Measurements from ENCODE around the gene TSKU.
A peak's percentile ranks its signal among the peaks of the same experiment; 100 is the strongest.

The TSKU gene

GRCh38 chr11:76838678-76839068 lies 55.5 kb downstream of the TSKU start:
- DNase-seq (ENCODE audit: low read depth): no peak
- TF ChIP-seq CTCF (IDR thresholded peaks at IDR 0.05; ENCODE audit: control insufficient read depth, insufficient read depth, low read depth, low read length, missing control alignments): peak; percentile 37
- no peak overlapping the region for H3K4me3 ChIP-seq (ENCODE audit: control insufficient read depth, low read depth, low read length)

- DNase-seq (ENCODE audit: low read depth): no peak
- H3K4me3 ChIP-seq (ENCODE audit: control insufficient read depth, low read depth, low read length): no peak overlapping the region
- no peak for TF ChIP-seq CTCF (IDR thresholded peaks at IDR 0.05; ENCODE audit: control insufficient read depth, insufficient read depth, low read depth, low read length, missing control alignments)
These were observed 56.2 kb downstream of the TSKU start for GRCh38 chr11:76839311-76839710.

GRCh38 chr11:76841923-76842452 lies 58.8 kb downstream of the TSKU start:
- H3K4me3 ChIP-seq (ENCODE audit: control insufficient read depth, low read depth, low read length): no peak overlapping the region
- no peak for TF ChIP-seq CTCF (IDR thresholded peaks at IDR 0.05; ENCODE audit: control insufficient read depth, insufficient read depth, low read depth, low read length, missing control alignments)
- DNase-seq (ENCODE audit: low read depth): no peak

GRCh38 chr11:76843907-76844306 lies 60.8 kb downstream of the TSKU start:
- H3K4me3 ChIP-seq (ENCODE audit: control insufficient read depth, low read depth, low read length): no peak overlapping the region
- no peak for TF ChIP-seq CTCF (IDR thresholded peaks at IDR 0.05; ENCODE audit: control insufficient read depth, insufficient read depth, low read depth, low read length, missing control alignments)
- no peak for DNase-seq (ENCODE audit: low read depth)

GRCh38 chr11:76844511-76844910 lies 61.4 kb downstream of the TSKU start:
- no peak for DNase-seq (ENCODE audit: low read depth)
- TF ChIP-seq CTCF (IDR thresholded peaks at IDR 0.05; ENCODE audit: control insufficient read depth, insufficient read depth, low read depth, low read length, missing control alignments): no peak
- H3K4me3 ChIP-seq (ENCODE audit: control insufficient read depth, low read depth, low read length): no peak overlapping the region

GRCh38 chr11:76845069-76845468 lies 61.9 kb downstream of the TSKU start:
- DNase-seq (ENCODE audit: low read depth): no peak
- no peak overlapping the region for H3K4me3 ChIP-seq (ENCODE audit: control insufficient read depth, low read depth, low read length)
- no peak for TF ChIP-seq CTCF (IDR thresholded peaks at IDR 0.05; ENCODE audit: control insufficient read depth, insufficient read depth, low read depth, low read length, missing control alignments)

- no peak for TF ChIP-seq CTCF (IDR thresholded peaks at IDR 0.05; ENCODE audit: control insufficient read depth, insufficient read depth, low read depth, low read length, missing control alignments)
- no peak overlapping the region for H3K4me3 ChIP-seq (ENCODE audit: control insufficient read depth, low read depth, low read length)
- DNase-seq (ENCODE audit: low read depth): no peak
These were observed 63.3 kb downstream of the TSKU start for GRCh38 chr11:76846441-76846840.
